IMR-90 (cell line): ENCODE measurements around the gene MIPEP. TPM values are rescaled to one million over a fixed set of nuclear protein-coding genes. Genes with fewer than 3 reads are reported as not detected.

Experiments used
- ATAC-seq: fragments of 200-7000 bp; cut with Tn5 transposase; 2 replicates; pipeline ENCODE4 v1.9.1; 2020; ENCODE audit warnings: low read depth, mild to moderate bottlenecking, moderate library complexity
- BruUV-seq: library from RNA; stranded (reverse); fragments of 400-500 nt; replicated peaks from 2 replicates; lab custom pipeline; 2021; lab: Mats Ljungman, UMichigan
- CTCF ChIA-PET: fragments of 300-600 bp; formaldehyde crosslinking; extraction: SDS; loops from one replicate; lab custom pipeline; 2021; ENCODE audit warnings: antibody characterized with exemption; lab: Yijun Ruan, JAX
- POLR2A ChIA-PET: fragments of 300-600 bp; sonication (Branson Sonifier 250); formaldehyde crosslinking; loops from one replicate; lab custom pipeline; 2022; ENCODE audit warnings: antibody characterized with exemption; ENCODE audit not compliant: unreplicated experiment; lab: Charles Lee
- DNase-seq: peaks from one replicate; pipeline ENCODE4 v3.0.0; 2013
- H2AFZ ChIP-seq: replicated peaks from 2 replicates; pipeline ENCODE3; 2013; ENCODE audit warnings: low read length, mild to moderate bottlenecking; ENCODE audit not compliant: poor library complexity
- H2AK5ac ChIP-seq: 2 replicates; pipeline ENCODE4 v1.6.1; 2013; ENCODE audit warnings: low read depth, low read length, inconsistent platforms
- H2AK9ac ChIP-seq: replicated peaks from 2 replicates; pipeline ENCODE3; 2013; ENCODE audit warnings: mild to moderate bottlenecking, low read depth, low read length, moderate library complexity; ENCODE audit not compliant: poor library complexity
- H2BK120ac ChIP-seq: 2 replicates; pipeline ENCODE4 v1.6.1; 2013; ENCODE audit warnings: low read depth, low read length, inconsistent platforms
- H2BK15ac ChIP-seq: 3 replicates; pipeline ENCODE4 v1.6.1; 2013; ENCODE audit warnings: low read depth, low read length, inconsistent platforms
- H2BK20ac ChIP-seq: 2 replicates; pipeline ENCODE4 v1.6.1; 2013; ENCODE audit warnings: low read depth, mild to moderate bottlenecking, inconsistent platforms, low read length, moderate library complexity
- H2BK5ac ChIP-seq: 2 replicates; pipeline ENCODE4 v1.6.1; 2013; ENCODE audit warnings: mild to moderate bottlenecking, low read depth, low read length, inconsistent platforms; ENCODE audit not compliant: poor library complexity, severe bottlenecking
- H3K14ac ChIP-seq: replicated peaks from 2 replicates; pipeline ENCODE4 v1.6.1; 2013; ENCODE audit warnings: low read depth, low read length, inconsistent platforms
- H3K18ac ChIP-seq: 2 replicates; pipeline ENCODE4 v1.6.1; 2013; ENCODE audit warnings: low read depth, low read length, control low read depth
- H3K23ac ChIP-seq: 2 replicates; pipeline ENCODE4 v1.6.1; 2013; ENCODE audit warnings: low read depth, low read length, inconsistent platforms
- H3K27ac ChIP-seq: 2 replicates; pipeline ENCODE4 v1.5.1; 2013; ENCODE audit warnings: mild to moderate bottlenecking, control low read depth, low read length; ENCODE audit not compliant: insufficient read depth
- H3K27me3 ChIP-seq: 2 replicates; pipeline ENCODE4 v1.6.1; 2013; ENCODE audit warnings: low read length; ENCODE audit not compliant: control insufficient read depth, insufficient read depth
- H3K36me3 ChIP-seq: 2 replicates; pipeline ENCODE4 v1.6.1; 2013; ENCODE audit warnings: low read length, mixed read lengths; ENCODE audit not compliant: control insufficient read depth, insufficient read depth
- H3K4ac ChIP-seq: 2 replicates; pipeline ENCODE4 v1.6.1; 2013; ENCODE audit warnings: low read depth, low read length, inconsistent platforms
- H3K4me1 ChIP-seq: 2 replicates; pipeline ENCODE4 v1.6.1; 2013; ENCODE audit warnings: low read length, mixed read lengths; ENCODE audit not compliant: control insufficient read depth, insufficient read depth
- H3K4me2 ChIP-seq: 2 replicates; pipeline ENCODE4 v1.6.1; 2013; ENCODE audit warnings: low read depth, mild to moderate bottlenecking, control low read depth, low read length, moderate library complexity
- H3K4me3 ChIP-seq: 2 replicates; pipeline ENCODE4 v1.5.1; 2013; ENCODE audit warnings: low read depth, mild to moderate bottlenecking, control low read depth, low read length, moderate library complexity; ENCODE audit not compliant: insufficient read depth
- H3K56ac ChIP-seq: 2 replicates; pipeline ENCODE4 v1.6.1; 2013; ENCODE audit warnings: low read length, inconsistent platforms; ENCODE audit not compliant: insufficient read depth; ENCODE audit errors: extremely low read depth
- H3K79me1 ChIP-seq, 2 experiments: 2 replicates each; pipeline ENCODE4 v1.6.1; 2013; ENCODE audit warnings: low read length in 2 of 2, inconsistent platforms in 1 of 2, low read depth in 1 of 2
- H3K9ac ChIP-seq: 2 replicates; pipeline ENCODE4 v1.6.1; 2013; ENCODE audit warnings: low read depth, low read length, control low read depth
- H3K9me1 ChIP-seq: 2 replicates; pipeline ENCODE4 v1.6.1; 2013; ENCODE audit warnings: low read length, inconsistent platforms; ENCODE audit not compliant: insufficient read depth
- H3K9me3 ChIP-seq: 2 replicates; pipeline ENCODE4 v1.6.1; 2013; ENCODE audit warnings: low read length; ENCODE audit not compliant: control insufficient read depth, insufficient read depth
- H4K20me1 ChIP-seq: 2 replicates; pipeline ENCODE4 v1.6.1; 2013; ENCODE audit warnings: low read length, inconsistent platforms; ENCODE audit not compliant: insufficient read depth
- H4K5ac ChIP-seq: 2 replicates; pipeline ENCODE4 v1.6.1; 2013; ENCODE audit warnings: mild to moderate bottlenecking, low read depth, low read length, control low read depth
- H4K8ac ChIP-seq, 2 experiments: 2 replicates each; pipeline ENCODE4 v1.6.1; 2013; ENCODE audit warnings: low read depth in 2 of 2, low read length in 2 of 2, control low read depth in 1 of 2, inconsistent platforms in 1 of 2
- H4K91ac ChIP-seq: 2 replicates; pipeline ENCODE4 v1.6.1; 2013; ENCODE audit warnings: low read depth, low read length, inconsistent platforms; ENCODE audit not compliant: insufficient read depth
- CEBPB ChIP-seq: IDR thresholded peaks from 2 replicates; pipeline ENCODE4 v1.6.1; 2012; ENCODE audit warnings: low read depth, low read length, improper control_type of control experiment
- CHD1 ChIP-seq: IDR thresholded peaks from 2 replicates; pipeline ENCODE4 v1.6.1; 2012; ENCODE audit warnings: low read depth, low read length, improper control_type of control experiment
- FOS ChIP-seq: fragments of 150-350 bp; IDR thresholded peaks from 2 replicates; pipeline ENCODE4 v1.6.1; 2016; ENCODE audit warnings: low read depth, low read length
- MAZ ChIP-seq: IDR thresholded peaks from 2 replicates; pipeline ENCODE4 v1.6.1; 2012; ENCODE audit warnings: low read depth, mild to moderate bottlenecking, low read length, improper control_type of control experiment, moderate library complexity, borderline replicate concordance
- MXI1 ChIP-seq: IDR thresholded peaks from 2 replicates; pipeline ENCODE4 v1.6.1; 2012; ENCODE audit warnings: low read depth, mild to moderate bottlenecking, low read length, moderate library complexity, borderline replicate concordance
- NFE2L2 ChIP-seq: fragments of 150-350 bp; IDR thresholded peaks from 2 replicates; pipeline ENCODE4 v1.6.1; 2016; ENCODE audit warnings: low read depth, mild to moderate bottlenecking, low read length
- POLR2A ChIP-seq: IDR thresholded peaks from 2 replicates; pipeline ENCODE4 v1.6.1; 2012; ENCODE audit warnings: mild to moderate bottlenecking, low read depth, low read length
- RCOR1 ChIP-seq: IDR thresholded peaks from 2 replicates; pipeline ENCODE4 v1.6.1; 2012; ENCODE audit warnings: mild to moderate bottlenecking, low read length, improper control_type of control experiment; ENCODE audit not compliant: insufficient replicate concordance
- RFX5 ChIP-seq: IDR thresholded peaks from 2 replicates; pipeline ENCODE4 v1.8.0; 2012; ENCODE audit warnings: low read depth, mild to moderate bottlenecking, low read length, moderate library complexity
- USF2 ChIP-seq: fragments of 150-350 bp; IDR thresholded peaks from 2 replicates; pipeline ENCODE4 v1.6.1; 2017; ENCODE audit warnings: mild to moderate bottlenecking, antibody characterized with exemption, low read length, low read depth
- WGBS, 2 experiments: methylation state at CpG; one replicate each; pipeline versions ENCODE4 v1.1.5 to v1.1.7; 2013; ENCODE audit warnings: missing lambda C conversion rate in 2 of 2; ENCODE audit not compliant: insufficient read length in 1 of 2; ENCODE audit errors: extremely low coverage in 2 of 2; 5-methylcytosine and 5-hydroxymethylcytosine counted together
- dilution Hi-C: fragments of 300-500 bp; cut with HindIII; formaldehyde crosslinking; loops from one replicate; pipeline ENCODE4 v1.14.3; 2018; ENCODE audit warnings: low sequenced_read_pairs; ENCODE audit not compliant: unreplicated experiment
- in situ Hi-C: fragments of 300-500 bp; cut with MboI; formaldehyde crosslinking; loops from 3 replicates; pipeline ENCODE4 v1.14.3; 2019; ENCODE audit warnings: low sequenced_read_pairs, inconsistent platforms, mixed read lengths
- intact Hi-C: fragments of 100-400 bp; cut with micrococcal nuclease; formaldehyde crosslinking; loops from 2 replicates; pipeline ENCODE4 v1.10.0; 2022
- polyA plus RNA-seq, 3 experiments: library from polyadenylated mRNA; depleted of rRNA; stranded (reverse); fragments of >200 nt; gene quantifications; 2 replicates each; pipeline ENCODE4 v1.2.3, GENCODE V29; 2012; ENCODE audit warnings: low replicate concordance in 1 of 3
- total RNA-seq: library from RNA; depleted of rRNA; stranded (reverse); fragments of >200 nt; gene quantifications from 2 replicates; pipeline ENCODE4 v1.2.3, GENCODE V29; 2012
- TF ChIP-seq, protein P1 (sequence below): fragments of 150-350 bp; IDR thresholded peaks from 2 replicates; pipeline ENCODE4 v1.6.1; 2016; ENCODE audit warnings: low read depth, mild to moderate bottlenecking, low read length, moderate library complexity, borderline replicate concordance
- TF ChIP-seq, protein P2 (sequence below): conservative IDR thresholded peaks from 2 replicates; pipeline ENCODE4 v1.5.1; 2012; ENCODE audit warnings: mild to moderate bottlenecking, low read depth, low read length, improper control_type of control experiment

MIPEP gene
- total and polyA plus RNA-seq, 2 of the 4 experiments (the other 2 are of a cell fraction): 15.0 to 21.5 TPM

- no peak overlapping the region for H3K4me3 ChIP-seq
- H3K4me1 ChIP-seq: no peaks in the 10 kb centered on the region
- no peak overlapping the region for H4K91ac ChIP-seq
- no peak overlapping the region for H3K18ac ChIP-seq
- no peaks in the 10 kb centered on the region for H3K9me1 ChIP-seq
- in situ Hi-C loops: loop anchor here (5.0 kb wide), 1 partner anchor 317 kb away; no protein-coding TSS in a partner anchor
- CTCF ChIA-PET: interaction anchor here (0.6 kb wide), 1 partner anchor 9 kb away, joined by 4 read pairs; no protein-coding TSS in a partner anchor
- H2BK15ac ChIP-seq: no peak overlapping the region
- POLR2A ChIA-PET: no interaction called here
- no peak overlapping the region for H3K9ac ChIP-seq
- H4K8ac ChIP-seq: no peak overlapping the region
- no peaks in the 10 kb centered on the region for H3K79me1 ChIP-seq
- no peaks in the 10 kb centered on the region for H3K36me3 ChIP-seq
- no peak overlapping the region for H2AK5ac ChIP-seq
- H2AFZ ChIP-seq: no peak overlapping the region
- H2BK120ac ChIP-seq: no peak overlapping the region
- H3K4me2 ChIP-seq: no peak overlapping the region
- no TSS peak for BruUV-seq
- no peak overlapping the region for H2AK9ac ChIP-seq
- no peak overlapping the region for H4K5ac ChIP-seq
- no peak overlapping the region for H3K14ac ChIP-seq
- H3K27me3 ChIP-seq: no peaks in the 10 kb centered on the region
- dilution Hi-C loops: no loop called here
- no peak for DNase-seq
- no peak overlapping the region for H2BK5ac ChIP-seq
- H3K27ac ChIP-seq: no peak overlapping the region
- TF ChIP-seq, protein P1, sequence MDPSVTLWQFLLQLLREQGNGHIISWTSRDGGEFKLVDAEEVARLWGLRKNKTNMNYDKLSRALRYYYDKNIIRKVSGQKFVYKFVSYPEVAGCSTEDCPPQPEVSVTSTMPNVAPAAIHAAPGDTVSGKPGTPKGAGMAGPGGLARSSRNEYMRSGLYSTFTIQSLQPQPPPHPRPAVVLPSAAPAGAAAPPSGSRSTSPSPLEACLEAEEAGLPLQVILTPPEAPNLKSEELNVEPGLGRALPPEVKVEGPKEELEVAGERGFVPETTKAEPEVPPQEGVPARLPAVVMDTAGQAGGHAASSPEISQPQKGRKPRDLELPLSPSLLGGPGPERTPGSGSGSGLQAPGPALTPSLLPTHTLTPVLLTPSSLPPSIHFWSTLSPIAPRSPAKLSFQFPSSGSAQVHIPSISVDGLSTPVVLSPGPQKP: no peak
- TF ChIP-seq CHD1: no peak
- TF ChIP-seq NFE2L2: no peak
- no peak for TF ChIP-seq CEBPB
- no peak for TF ChIP-seq RCOR1
- no peak for TF ChIP-seq FOS
- TF ChIP-seq MXI1: no peak
- TF ChIP-seq RFX5: no peak
- TF ChIP-seq MAZ: no peak
- TF ChIP-seq, protein P2, sequence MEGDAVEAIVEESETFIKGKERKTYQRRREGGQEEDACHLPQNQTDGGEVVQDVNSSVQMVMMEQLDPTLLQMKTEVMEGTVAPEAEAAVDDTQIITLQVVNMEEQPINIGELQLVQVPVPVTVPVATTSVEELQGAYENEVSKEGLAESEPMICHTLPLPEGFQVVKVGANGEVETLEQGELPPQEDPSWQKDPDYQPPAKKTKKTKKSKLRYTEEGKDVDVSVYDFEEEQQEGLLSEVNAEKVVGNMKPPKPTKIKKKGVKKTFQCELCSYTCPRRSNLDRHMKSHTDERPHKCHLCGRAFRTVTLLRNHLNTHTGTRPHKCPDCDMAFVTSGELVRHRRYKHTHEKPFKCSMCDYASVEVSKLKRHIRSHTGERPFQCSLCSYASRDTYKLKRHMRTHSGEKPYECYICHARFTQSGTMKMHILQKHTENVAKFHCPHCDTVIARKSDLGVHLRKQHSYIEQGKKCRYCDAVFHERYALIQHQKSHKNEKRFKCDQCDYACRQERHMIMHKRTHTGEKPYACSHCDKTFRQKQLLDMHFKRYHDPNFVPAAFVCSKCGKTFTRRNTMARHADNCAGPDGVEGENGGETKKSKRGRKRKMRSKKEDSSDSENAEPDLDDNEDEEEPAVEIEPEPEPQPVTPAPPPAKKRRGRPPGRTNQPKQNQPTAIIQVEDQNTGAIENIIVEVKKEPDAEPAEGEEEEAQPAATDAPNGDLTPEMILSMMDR: no peak
- TF ChIP-seq USF2: no peak
- no peak for TF ChIP-seq POLR2A
- no peak overlapping the region for H3K23ac ChIP-seq
- H3K56ac ChIP-seq: no peak overlapping the region
- no peaks in the 10 kb centered on the region for H4K20me1 ChIP-seq
- no peak overlapping the region for H2BK20ac ChIP-seq
- no CpG with 5 or more reads among the region's 3 CpGs for WGBS, 2 experiments
- intact Hi-C loops: no loop called here
- no peak for ATAC-seq
- H3K4ac ChIP-seq: no peak overlapping the region
- no peaks in the 10 kb centered on the region for H3K9me3 ChIP-seq
Observed at GRCh38 chr13:23915308-23915707, 26.1 kb upstream of the MIPEP start.
